Activated CD4-positive, alpha-beta T cell treated with anti-CD3 and anti-CD28 coated beads, Interleukin-2, amount 50 U/mL, for 48 hours (primary cell): ENCODE data around the gene AHSG.
"Not testable (repeated sequence)": the region's sequence is repeated elsewhere in the genome, so short reads cannot be mapped to it uniquely, and the experiment has no call there.

Source experiments
- DNase-seq, 2 experiments: peaks; one replicate each; pipeline ENCODE4 v3.0.0-alpha.2; 2020

AHSG gene

GRCh38 chr3:186612721-186613636 lies at the start of gene AHSG:
Gene AHSG, plus strand, starts transcription at chr3:186613060. Its CDS starts 82 bp downstream, at chr3:186613142.
- DNase-seq, result no peak

- no peak for DNase-seq
These were observed 48.3 kb upstream of the AHSG start for GRCh38 chr3:186564586-186564985.

- no peak for DNase-seq
These were observed 46.1 kb upstream of the AHSG start for GRCh38 chr3:186566772-186567071.

GRCh38 chr3:186567072-186567921 lies 45.6 kb upstream of the AHSG start, which contains the start of gene TBCCD1:
Gene TBCCD1, minus strand, starts transcription at chr3:186567339. Its CDS starts 3,010 bp downstream, at chr3:186564329.
- peak; percentile 93 to 95 for DNase-seq

GRCh38 chr3:186569361-186569760 lies 43.5 kb upstream of the AHSG start:
- DNase-seq, result not testable (repeated sequence)

GRCh38 chr3:186569779-186570095 lies 43.1 kb upstream of the AHSG start:
- DNase-seq, result no peak

GRCh38 chr3:186570096-186570940 lies 42.5 kb upstream of the AHSG start, which contains the start of gene DNAJB11:
Gene DNAJB11, plus strand, starts transcription at chr3:186570720. Its CDS starts 178 bp downstream, at chr3:186570898.
- peak; percentile 97 to 98 for DNase-seq

GRCh38 chr3:186570941-186571643 lies 41.8 kb upstream of the AHSG start:
- no peak for DNase-seq

GRCh38 chr3:186571644-186572013 lies 41.2 kb upstream of the AHSG start:
- no peak for DNase-seq

GRCh38 chr3:186577521-186577920 lies 35.3 kb upstream of the AHSG start:
- no peak for DNase-seq

GRCh38 chr3:186580785-186581184 lies 32.1 kb upstream of the AHSG start:
- DNase-seq, result no peak

GRCh38 chr3:186582541-186582940 lies 30.3 kb upstream of the AHSG start:
- no peak for DNase-seq

GRCh38 chr3:186583831-186584230 lies 29.0 kb upstream of the AHSG start:
- DNase-seq, result no peak

- DNase-seq, result not testable (repeated sequence)
These were observed 26.6 kb upstream of the AHSG start for GRCh38 chr3:186586245-186586644.

GRCh38 chr3:186587183-186587582 lies 25.7 kb upstream of the AHSG start:
- DNase-seq, result no peak

- no peak for DNase-seq
These were observed 24.2 kb upstream of the AHSG start for GRCh38 chr3:186588632-186589031.

- no peak for DNase-seq
These were observed 23.7 kb upstream of the AHSG start for GRCh38 chr3:186589121-186589520.

GRCh38 chr3:186589856-186590579 lies 22.8 kb upstream of the AHSG start:
- no peak for DNase-seq

GRCh38 chr3:186590580-186591295 lies 22.1 kb upstream of the AHSG start:
- DNase-seq, result no peak

GRCh38 chr3:186592682-186593081 lies 20.2 kb upstream of the AHSG start:
- DNase-seq, result no peak

- no peak for DNase-seq
These were observed 19.0 kb upstream of the AHSG start for GRCh38 chr3:186593862-186594261.
